GM18499 (cell line): ENCODE measurements around the gene XIRP1.

ENCODE experiments used
- ATAC-seq: cut with Tn5 transposase; IDR thresholded peaks from one replicate; pipeline ENCODE4 v1.9.1; 2021; ENCODE audit warnings: moderate number of reproducible peaks; ENCODE audit not compliant: insufficient read depth, unreplicated experiment

XIRP1 gene

DNA sequence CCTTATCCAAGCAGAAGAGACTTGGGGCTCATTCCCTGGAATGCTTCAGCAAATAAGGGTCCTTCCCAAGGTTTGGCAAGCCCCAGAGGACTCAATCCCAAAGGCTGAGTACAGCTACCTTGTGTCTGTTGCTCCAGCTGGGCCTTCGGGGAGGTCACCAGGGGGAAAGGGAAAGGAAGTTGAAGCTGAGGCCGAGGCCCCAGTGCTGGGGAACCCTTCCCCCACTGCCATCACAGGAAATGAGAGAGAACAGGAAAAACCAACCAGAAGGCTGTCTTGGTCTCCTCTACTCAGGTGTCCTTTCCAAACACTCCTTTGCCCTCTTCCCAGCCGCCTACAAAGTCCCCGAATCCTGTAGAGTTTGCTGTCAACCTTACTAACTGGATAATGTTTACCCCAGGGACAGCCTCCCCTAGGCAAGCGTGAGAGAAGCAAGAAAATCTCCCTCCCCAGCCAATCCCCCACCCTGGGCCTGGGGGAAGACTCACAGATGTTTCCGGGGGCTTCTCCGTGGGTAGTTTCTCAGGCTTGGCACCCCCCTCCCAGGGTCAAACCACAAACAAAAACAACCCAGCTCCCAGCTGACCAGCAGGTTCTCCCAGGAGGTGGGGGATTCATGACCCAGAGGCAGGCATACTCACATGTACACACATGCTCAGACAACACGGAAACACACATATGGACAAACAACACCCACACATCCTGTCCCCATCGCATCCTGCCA is 44.5 kb downstream of the XIRP1 start:
- no peak for ATAC-seq

DNA sequence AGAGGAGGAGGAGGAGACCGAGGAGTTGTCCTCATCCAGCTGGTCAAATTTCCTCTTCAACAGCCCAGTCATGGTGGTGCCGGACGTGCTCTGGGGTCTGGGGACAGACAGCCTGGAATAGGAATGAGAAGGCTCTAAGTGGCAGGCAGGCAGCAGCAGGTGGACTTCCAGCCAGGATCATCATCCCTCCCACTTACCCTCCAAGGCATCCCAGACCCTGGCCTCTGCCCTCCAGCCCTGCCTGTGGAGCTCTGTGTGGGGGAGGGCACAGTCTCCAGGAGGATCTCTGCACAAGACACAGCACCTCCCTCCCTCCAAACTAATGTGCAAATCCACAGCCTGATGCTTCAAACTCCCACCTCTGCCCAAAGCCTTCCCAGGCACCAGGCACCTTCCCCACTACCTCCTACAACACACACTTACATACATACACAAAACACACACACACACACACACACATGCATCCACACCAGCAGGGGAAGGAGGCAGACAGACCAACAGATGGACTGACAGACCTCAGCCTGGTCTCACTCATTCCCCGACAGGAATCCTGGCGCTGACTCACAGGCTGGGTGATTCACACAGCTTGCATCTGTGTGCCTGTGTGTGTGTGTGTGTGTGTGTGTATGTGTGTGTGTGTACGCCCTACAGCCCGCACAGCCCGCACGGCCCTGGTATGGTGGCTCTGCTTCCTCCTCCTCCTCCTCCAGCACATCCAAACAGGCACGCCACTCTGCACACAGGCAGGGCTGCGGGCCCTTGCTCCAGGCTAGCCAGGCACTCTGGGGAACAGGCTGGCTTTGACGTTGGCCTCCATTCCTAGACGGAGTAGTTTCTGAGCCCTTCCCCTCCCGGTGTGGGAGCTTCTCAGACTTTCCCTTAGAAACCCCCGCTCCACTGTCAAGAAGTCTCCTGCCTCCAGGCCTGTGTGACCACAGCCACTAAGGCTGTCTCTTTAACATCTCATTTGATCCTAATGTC is 45.5 kb downstream of the XIRP1 start:
- ATAC-seq: no peak

DNA sequence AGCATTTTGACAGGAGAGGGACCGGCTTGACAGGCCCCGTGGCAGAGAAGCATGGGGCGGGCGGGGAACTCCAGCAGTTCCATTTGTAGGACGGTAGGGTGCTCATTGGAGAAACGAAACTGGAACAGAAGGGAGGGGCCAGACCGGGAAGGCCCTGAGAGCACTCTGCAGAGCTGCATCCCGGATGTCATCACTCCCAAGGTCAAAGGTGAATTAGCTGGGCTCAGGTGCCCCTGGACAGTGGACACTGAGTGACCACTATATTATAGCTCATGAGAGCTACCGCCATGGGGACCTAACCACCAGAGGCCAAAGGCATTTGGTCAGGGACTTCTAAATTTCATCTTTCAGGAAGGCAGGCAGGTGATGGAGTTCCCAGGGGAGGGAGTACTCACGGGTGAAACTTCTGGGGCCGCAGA is 46.3 kb downstream of the XIRP1 start:
- ATAC-seq: no peak

DNA sequence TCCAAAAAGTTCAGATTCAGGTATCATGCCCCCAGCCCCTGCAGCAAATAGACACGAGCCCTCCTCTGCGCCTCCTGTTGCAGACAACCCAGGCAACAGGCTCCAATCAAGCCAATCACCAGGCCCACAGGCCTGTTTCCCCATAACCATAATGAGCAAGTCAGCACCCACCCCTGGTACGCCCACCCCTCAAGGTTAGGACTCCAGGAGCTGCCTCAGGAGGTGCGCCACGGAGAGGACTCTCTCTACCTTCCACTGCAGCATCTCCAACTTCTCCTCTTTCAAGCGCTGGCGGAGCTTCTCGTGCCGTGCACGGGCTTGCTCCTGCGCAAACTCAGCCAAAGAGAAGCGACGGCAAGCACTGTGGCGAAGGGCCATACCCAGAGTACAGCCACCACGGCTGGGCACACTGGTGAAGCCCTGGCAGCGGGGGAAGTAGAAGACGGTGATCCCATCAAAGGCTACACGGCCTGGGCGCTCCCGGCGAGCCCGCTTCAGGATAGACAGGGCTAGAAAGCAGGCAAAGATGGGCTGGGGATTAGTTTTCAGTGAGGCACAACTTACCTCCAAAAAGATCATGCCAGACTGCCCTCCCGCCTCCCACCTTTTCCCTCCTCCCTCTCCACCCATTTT is 47.5 kb downstream of the XIRP1 start:
- ATAC-seq: no peak

DNA sequence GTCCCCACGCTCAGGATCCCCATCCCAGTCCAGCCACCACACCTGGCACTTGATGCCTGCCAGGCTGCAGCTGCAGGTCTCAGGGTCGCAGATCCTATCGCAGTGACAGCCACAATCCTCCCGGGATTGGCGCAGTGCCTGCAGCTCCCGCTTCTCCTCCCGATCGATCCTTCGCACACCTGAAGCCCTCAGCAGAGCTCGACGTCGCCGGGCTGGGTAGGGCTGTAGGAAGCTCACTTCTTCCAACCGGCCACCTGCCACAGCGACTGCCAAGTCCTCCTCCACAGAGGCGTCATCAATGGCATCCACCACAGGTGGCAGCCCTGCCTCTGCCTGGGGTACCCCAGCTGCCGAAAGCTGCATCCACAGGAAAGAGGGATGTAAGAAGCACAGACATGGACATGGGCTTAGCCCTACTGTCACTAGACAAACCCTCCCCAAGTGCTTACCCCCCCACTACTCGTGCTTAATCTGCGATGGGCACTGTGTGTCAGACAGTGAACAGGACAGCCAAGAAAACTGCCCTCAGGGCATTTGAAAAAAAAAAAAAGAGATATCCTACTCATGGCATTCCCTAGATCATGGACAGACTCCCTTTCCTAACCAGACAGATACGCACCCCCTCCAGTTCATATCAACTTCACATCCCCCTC is 48.2 kb downstream of the XIRP1 start:
- no peak for ATAC-seq

DNA sequence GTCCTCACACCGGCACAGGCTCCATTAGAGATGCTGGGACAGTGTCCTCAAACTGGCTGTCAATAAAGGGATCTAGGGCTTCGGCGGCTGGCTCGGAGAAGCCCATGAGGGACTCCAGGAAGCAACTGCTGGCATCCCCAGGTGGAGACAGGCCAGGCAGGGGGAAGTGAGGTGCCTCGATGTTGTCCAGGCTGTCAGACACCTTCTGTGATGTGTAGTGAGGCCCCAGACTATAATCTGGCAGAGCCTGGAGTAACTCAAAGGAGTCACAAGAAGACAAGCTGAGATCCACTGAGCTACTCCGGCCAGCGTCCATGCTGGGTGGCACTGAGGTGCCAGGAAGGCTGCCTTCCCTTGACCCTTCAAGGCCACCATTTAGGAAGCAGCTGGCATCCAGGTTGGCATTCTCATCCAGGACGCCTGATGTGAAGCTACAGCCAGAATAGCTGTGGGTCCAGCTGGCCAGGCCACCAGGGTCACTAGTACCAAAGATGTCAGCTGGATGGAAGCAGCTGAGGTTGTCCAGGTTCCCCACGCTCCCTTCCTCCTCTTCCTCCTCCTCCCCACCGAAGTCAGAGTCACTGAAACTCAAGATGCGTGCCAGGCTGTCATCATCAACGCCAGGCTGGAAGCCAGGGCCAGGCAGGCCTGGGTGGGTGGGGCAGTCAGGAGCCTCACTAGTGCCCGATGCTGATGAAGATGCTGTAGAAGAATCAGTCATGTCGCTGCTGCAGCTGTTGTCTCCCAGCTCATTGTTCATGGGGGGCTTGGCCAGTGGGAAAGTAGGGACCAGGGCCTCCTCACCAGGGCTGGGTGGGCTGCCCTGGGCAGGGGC is 49.1 kb downstream of the XIRP1 start:
- no peak for ATAC-seq

DNA sequence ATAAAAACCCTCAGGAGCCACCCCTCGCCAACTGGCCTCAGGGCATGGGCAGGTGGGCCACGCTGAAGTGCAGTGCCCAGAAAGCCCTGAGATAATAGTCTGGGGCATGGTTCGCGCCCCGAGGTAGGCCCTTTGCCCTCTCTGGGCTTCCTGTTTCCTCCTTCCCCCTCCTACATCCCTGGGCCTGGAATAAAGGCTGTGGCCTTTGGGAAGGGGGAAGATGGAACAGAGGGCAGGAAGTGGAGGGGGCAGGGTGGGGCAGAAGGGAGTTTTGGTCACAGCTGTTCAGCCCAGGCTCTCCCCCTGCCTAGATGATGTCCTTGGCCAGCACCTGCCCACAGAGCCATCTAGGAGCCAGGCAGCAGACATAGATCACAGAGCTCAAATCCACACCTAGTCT is 50.3 kb downstream of the XIRP1 start:
- no peak for ATAC-seq

DNA sequence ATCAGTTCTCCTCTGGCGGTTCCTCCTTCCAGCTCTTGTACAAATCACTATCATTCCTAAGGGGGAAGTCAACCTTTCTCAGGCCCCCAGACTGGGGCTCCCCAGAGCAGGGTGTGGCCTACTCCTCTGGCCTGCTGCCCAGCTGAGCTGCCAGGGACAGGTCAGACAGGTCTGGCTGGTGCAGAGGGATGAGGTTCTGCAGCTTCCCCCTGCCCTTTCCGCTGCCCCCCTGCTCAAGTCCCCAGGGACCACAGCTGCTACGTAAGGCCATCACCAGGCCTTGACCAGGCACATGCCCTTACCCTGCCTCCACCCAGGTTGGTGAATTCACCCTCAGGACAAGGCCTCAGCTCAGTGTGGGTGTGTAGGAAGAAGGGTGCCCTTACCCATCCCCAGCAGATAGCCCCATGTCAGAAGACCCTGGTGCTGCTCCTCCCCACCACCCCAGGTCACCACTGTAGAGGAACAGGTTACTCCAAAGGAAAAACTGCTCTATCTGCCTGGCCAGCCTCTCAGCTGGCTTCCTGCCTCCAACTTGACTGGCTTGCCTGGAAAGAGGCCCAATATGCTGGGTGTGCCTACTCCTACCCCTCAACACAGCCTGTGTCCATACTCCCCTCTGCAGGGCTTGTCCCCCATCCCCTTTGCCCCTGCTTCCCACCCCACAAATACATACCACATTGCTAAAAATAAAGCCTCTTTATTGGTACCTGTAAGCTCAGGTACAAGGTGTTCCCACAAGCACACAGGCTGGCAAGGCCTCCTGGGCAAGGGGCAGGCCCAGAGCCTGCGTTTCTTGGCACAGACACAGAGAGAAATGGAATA is 51.0 kb downstream of the XIRP1 start:
- no peak for ATAC-seq

DNA sequence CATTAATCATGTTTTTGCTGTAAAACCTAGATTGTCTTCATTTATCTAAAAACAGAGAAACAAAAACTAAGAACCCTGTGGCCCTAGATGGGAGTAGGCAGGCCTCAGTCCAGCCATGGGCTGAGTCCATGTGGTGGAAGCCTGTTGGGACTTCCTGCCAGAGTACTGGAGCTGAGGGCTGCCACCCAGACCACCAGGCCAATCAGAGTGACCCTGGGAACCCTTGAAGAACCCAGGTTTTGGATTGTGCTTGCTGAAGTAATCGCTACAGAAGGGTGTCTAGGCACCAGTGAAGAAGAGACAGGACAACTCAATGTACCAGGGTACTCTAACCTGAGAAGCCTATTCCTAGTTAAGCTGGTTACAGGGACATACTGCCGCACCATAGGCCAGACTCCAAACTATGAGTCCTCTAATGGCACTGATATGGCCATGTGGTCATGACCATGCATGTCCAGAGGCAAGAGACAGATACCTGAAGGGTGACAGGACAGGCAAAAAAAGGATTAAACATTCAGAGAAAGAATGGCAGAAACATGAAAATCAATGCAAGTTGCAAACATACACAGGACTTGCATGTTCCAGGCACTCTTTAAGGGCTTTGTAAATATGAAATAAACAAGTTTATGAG is 51.9 kb downstream of the XIRP1 start:
- ATAC-seq: no peak

DNA sequence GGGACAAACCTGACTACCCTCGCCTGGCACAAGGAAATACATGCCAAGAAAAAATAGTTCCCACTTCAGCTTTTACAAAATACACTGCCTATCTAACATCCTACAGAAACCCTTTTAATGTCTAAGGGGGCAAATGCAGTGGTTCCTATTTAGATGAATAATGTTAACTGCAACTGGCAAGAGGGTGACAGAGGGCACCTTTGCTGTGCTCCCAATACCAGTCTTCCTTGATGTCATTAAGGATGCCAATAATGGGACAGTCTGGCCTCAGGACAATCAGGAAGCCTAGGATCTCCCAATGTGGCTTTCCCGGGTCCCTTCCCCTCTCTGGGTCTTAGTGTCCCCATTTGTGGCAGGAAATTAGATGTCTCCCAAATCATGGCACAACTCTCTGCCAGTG is 53.0 kb downstream of the XIRP1 start:
- ATAC-seq: no peak

DNA sequence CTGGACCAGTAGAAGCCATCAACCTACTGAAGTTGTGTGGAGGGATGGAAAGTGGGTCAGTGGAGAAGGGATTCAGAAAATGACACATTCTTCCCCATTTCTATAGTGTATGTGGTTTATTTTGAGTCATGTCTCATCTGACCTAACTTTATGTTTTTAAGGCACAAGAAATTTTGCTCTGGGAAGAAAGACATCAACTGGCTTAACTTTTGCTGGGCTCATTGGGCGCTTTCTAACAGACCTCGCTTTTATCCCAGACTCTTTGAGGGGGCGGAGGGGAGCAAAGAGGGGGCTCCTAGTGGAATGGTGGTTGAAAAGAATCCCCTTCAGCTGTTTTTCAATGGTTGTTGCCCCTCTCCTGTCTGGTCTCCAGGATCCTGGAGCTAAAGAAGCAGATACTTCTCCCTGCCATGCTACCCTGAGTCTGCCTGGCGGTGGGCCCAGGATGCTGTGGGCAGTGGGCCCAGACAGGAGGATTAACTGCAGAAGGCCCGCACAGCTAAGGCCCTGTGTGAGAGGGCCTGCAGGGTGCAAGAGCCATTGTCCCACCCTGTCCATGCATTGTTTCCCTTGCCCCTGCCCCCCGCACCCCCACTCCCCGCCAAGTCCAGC is 53.5 kb downstream of the XIRP1 start:
- ATAC-seq: no peak

DNA sequence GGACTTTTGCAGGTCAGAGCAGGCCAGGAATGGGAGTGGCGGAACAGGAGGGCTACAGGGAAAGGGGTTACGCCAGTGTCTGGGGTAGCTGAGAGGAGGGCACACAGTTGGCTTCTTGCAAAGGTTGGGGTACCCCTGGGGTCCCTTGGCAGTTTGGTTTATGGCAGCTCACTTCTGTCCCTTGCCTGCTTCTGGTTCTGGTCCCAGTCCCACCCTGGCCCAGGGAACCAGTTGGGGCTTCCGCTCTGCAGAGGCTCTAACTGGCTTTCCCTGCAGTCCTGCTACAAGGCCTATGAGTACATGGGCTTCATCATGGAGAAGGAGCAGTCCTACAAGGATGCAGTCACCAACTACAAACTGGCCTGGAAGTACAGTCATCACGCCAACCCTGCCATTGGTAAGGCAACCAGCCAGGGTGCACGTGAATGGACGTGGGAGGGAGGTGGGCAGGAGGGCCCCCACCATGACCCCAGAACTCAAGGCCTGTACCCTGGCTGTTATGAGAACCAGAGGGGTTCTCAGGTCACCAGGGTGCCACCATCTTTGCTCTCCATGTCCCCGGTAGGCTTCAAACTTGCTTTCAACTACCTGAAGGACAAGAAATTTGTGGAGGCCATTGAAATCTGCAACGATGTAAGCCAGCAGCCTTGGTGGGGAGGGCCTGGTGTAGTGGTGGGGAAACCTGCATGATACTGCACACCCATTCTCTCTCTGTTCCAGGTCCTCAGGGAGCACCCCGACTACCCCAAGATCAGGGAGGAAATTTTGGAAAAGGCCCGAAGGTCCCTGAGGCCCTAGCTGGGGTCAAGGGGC is 54.2 kb downstream of the XIRP1 start:
- no peak for ATAC-seq

DNA sequence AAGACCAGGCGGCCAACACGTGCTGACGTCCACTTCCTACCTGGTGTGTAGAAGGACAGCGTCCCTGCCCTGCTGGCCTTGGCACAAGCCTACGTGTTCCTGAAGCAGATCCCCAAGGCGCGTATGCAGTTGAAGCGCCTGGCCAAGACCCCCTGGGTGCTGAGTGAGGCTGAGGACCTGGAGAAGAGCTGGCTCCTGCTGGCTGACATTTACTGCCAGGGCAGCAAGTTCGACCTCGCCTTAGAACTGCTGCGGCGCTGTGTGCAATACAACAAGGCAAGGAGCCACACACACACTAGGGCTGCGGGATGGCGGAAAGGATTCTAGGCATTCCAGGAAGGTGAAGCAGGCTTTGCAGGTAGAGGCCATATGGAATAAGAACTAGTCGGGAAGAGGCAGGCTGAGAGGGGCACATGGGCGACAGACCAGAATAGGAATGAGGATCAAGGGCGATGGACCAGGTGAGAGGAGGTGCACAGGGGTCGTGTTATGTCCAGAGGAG is 54.9 kb downstream of the XIRP1 start:
- ATAC-seq: no peak

DNA sequence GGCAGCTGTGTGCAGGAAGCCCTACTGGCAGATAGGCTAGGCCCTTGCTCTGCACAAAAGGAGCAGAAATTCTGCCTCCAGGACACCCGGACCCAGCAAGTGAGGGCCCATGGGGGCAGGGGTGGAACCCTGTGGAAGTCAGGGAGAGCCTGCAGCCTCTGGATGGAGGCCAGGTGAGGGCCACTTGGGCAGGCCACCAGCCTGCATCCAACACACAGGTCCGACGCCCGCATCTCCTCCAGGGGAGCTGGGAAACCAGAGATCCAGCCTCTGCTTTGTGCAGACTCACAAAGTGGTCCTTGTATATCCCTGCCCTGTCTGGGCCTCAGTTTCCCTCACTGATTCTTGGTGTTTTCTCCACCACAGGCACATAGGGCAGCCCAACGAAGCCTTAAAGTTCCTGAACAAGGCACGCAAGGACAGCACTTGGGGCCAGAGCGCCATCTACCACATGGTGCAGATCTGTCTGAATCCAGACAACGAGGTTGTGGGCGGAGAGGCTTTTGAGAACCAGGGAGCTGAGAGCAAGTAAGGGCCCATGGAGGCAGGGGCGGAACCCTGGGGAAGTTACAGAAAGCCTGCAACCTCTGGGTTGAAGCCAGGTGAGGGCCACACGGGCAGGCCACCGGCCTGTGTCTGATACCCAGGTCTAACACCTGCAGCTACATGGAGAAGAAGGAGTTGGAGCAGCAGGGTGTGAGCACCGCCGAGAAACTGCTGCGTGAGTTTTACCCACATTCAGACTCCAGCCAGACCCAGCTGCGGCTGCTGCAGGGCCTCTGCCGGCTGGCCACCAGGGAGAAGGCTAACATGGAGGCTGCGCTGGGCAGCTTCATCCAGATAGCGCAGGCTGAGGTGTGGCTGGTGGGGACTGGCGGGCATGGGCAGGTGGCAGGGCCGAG is 55.6 kb downstream of the XIRP1 start:
- ATAC-seq: no peak

DNA sequence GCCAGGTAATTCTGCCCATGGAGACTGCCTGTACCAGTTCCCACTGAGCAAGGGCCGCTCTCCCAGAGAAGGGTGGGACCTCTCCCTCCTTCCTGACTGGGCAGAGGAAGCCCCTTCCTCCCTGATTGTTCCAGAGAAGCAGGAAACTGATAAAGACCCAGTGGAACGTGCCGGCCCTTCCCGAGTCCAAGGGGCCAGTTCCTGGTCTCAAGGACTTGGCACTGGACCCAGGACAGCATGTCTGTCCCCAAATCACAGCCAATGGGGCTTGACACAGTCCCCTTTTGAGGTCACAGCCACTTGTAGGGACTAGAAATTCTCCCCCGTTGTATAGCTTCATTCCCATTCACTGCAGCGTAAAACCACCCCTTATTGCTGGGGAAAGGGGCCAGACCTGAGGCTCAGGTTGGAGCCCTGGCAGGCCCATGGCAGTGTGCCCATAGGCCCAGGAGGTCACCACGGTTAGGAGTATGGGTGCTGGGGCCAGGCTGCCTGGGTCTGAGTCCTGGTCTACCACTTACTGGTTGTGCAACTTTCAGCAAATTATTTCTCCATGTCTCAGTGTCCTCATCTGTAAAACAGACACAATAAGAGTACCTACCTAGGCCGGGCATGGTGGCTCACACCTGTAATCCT is 57.1 kb downstream of the XIRP1 start:
- no peak for ATAC-seq

DNA sequence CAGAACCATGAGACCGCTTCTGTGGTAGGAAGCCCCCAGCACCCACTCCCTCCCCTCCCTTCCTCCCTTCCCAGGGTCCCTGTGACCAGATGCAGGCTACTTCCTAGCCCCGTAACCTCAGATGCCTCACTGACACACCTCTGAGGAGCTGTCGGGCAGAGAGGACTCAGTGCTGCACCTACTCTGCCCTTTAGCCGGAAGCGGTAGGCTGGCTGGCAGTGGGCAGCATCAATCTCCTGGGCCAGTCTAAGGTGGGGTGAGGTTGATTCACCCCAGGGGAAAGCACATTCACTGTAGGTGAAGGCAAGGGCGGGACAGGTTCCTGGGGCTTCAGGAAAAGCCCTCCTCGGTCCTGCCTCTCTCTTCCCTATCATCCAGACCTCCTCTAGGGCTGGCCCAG is 58.1 kb downstream of the XIRP1 start:
- ATAC-seq: no peak
